ENCODE measurements around the gene SLC13A4. TPM values are rescaled to one million over a fixed set of nuclear protein-coding genes. Genes with fewer than 3 reads are reported as not detected.

SLC13A4 gene
- total and polyA plus RNA-seq, 2 experiments from 2014 or later, result 0.13 to 0.93 TPM

DNA sequence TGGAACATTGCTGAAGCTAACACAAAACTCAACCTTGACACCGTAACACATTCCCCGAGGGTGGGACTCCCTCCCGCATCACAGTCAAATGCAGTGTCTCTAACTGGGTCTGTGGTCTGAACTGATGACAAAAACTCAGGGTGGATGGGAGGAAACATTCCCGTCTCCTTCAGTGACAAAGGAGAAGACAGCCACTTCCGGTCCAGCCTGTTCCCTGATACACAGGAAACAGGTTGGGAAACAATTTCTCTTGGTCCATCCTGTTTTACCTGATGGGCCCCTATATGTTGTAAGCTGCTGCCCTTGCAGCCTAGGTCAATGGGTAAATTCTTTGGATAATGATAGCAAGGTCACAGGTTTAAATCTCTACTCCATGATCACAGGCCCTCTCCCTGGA lies 20.4 kb downstream of the SLC13A4 start:
- H3K4me2 ChIP-seq, result no peak overlapping the region
- H3K4me3 ChIP-seq, result no peak overlapping the region
- 79% methylated on average over 5 of the region's 5 CpGs for WGBS (ENCODE audit: low lambda C conversion rate, missing lambda C conversion rate)
- no peak for DNase-seq (ENCODE audit: low spot score)
- H3K27ac ChIP-seq, result peak overlapping the region; percentile 52
- no peaks in the 10 kb centered on the region for H3K9me2 ChIP-seq (replicated peaks; ENCODE audit: insufficient read depth)
- H3K79me2 ChIP-seq, result no peaks in the 10 kb centered on the region
- no peaks in the 10 kb centered on the region for H4K20me1 ChIP-seq (ENCODE audit: insufficient read depth, poor library complexity, severe bottlenecking)
- no peaks in the 10 kb centered on the region for H3K36me3 ChIP-seq (replicated peaks; ENCODE audit: insufficient read depth, low read depth)
- H3K9me3 ChIP-seq (ENCODE audit: low read depth), result no peaks in the 10 kb centered on the region
- no peak overlapping the region for H2AFZ ChIP-seq
- no peak for TF ChIP-seq EZH2 (IDR thresholded peaks at IDR 0.05; ENCODE audit: borderline replicate concordance)
- no peak for TF ChIP-seq EZH2phosphoT487 (IDR thresholded peaks at IDR 0.05; ENCODE audit: low read depth, severe bottlenecking, unreplicated experiment)
- TF ChIP-seq, protein P1, sequence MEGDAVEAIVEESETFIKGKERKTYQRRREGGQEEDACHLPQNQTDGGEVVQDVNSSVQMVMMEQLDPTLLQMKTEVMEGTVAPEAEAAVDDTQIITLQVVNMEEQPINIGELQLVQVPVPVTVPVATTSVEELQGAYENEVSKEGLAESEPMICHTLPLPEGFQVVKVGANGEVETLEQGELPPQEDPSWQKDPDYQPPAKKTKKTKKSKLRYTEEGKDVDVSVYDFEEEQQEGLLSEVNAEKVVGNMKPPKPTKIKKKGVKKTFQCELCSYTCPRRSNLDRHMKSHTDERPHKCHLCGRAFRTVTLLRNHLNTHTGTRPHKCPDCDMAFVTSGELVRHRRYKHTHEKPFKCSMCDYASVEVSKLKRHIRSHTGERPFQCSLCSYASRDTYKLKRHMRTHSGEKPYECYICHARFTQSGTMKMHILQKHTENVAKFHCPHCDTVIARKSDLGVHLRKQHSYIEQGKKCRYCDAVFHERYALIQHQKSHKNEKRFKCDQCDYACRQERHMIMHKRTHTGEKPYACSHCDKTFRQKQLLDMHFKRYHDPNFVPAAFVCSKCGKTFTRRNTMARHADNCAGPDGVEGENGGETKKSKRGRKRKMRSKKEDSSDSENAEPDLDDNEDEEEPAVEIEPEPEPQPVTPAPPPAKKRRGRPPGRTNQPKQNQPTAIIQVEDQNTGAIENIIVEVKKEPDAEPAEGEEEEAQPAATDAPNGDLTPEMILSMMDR (IDR thresholded peaks at IDR 0.05; ENCODE audit: poor library complexity), result no peak
- no peaks in the 10 kb centered on the region for H3K27me3 ChIP-seq
- H3K4me1 ChIP-seq (ENCODE audit: insufficient read depth), result no peaks in the 10 kb centered on the region

DNA sequence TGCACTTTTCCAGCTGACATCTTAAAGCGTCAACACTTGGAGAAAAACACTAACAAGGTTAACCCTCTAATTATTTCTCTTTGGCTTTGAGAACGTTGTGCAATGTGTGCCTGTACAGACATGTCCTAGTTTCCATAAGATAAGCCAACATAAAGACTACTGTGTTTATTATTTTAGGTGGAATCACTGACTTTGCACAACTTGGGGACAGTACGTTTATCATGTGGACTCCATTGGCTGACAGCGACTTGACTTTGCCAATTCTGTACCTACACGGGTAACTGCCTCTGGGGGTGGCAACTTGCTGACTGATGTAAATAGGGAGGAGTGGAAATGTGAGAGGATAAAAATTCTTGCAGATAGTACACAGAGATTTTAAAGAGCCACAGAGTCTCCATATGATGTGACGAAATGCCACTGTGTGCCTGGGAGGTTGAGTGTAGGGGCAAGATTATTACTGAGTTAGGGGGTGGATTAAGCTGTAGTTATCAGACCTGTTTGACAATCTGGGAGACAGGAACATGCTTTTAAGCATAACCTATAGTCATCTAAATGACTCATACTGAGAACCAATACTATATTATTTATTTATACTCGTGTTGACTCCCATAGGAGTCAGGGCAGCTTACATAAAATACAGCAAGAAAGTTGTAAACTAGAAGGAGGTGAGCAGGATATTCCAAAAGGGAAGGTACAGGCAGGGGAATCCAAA lies 21.0 kb downstream of the SLC13A4 start:
- H3K4me2 ChIP-seq, result no peak overlapping the region
- no peaks in the 10 kb centered on the region for H3K79me2 ChIP-seq
- WGBS (ENCODE audit: low lambda C conversion rate, missing lambda C conversion rate), result 71% methylated on average over 7 of the region's 7 CpGs
- TF ChIP-seq EZH2 (IDR thresholded peaks at IDR 0.05; ENCODE audit: borderline replicate concordance) (no peak), EZH2phosphoT487 (IDR thresholded peaks at IDR 0.05; ENCODE audit: low read depth, severe bottlenecking, unreplicated experiment) (no peak)
- TF ChIP-seq, protein P1 (IDR thresholded peaks at IDR 0.05; ENCODE audit: poor library complexity), result no peak
- H3K27me3 ChIP-seq, result no peaks in the 10 kb centered on the region
- H3K27ac ChIP-seq, result peak overlapping the region; percentile 52
- no peaks in the 10 kb centered on the region for H3K4me1 ChIP-seq (ENCODE audit: insufficient read depth)
- H3K36me3 ChIP-seq (replicated peaks; ENCODE audit: insufficient read depth, low read depth), result no peaks in the 10 kb centered on the region
- no peak overlapping the region for H2AFZ ChIP-seq
- no peaks in the 10 kb centered on the region for H3K9me3 ChIP-seq (ENCODE audit: low read depth)
- H3K4me3 ChIP-seq, result no peak overlapping the region
- no peaks in the 10 kb centered on the region for H3K9me2 ChIP-seq (replicated peaks; ENCODE audit: insufficient read depth)
- no peak for DNase-seq (ENCODE audit: low spot score)
- H4K20me1 ChIP-seq (ENCODE audit: insufficient read depth, poor library complexity, severe bottlenecking), result no peaks in the 10 kb centered on the region

DNA sequence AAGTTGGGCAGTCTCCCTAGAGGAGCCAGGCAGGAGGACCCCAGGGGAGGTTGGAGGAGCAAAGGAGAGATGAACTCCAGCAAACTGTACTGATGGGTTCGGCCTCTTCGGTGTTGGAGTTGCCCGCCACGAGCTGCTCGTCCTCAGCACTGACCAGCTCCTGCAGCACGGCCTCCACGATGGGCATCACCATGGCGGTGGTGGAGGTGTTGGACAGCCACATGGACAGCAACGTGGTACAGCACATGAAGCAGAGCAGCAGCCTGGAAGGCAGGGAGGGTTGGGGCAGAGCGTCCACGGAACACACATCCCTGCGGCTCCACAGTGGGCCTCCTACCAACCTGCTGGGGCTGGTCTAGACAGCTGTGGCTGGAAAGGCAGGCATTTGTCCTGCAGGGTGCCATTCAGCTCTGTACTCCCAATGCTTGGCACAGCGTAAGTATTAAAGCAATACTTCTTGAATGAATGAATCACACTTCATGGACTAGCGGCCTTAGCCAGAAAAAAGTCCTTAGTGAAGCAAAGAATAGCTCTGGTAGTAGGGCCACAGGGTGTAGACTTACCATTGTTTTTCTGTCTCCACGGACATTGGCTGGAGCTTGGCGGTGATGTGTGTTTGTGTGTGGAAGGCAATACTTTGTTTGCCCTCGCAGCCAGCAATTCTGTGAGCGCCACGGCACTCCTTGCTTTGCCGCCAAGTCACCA lies 21.8 kb downstream of the SLC13A4 start:
- DNase-seq (ENCODE audit: low spot score), result no peak
- no peak overlapping the region for H2AFZ ChIP-seq
- no peak overlapping the region for H3K4me2 ChIP-seq
- TF ChIP-seq, protein P1 (IDR thresholded peaks at IDR 0.05; ENCODE audit: poor library complexity), result no peak
- no peak for TF ChIP-seq EZH2 (IDR thresholded peaks at IDR 0.05; ENCODE audit: borderline replicate concordance)
- no peak for TF ChIP-seq EZH2phosphoT487 (IDR thresholded peaks at IDR 0.05; ENCODE audit: low read depth, severe bottlenecking, unreplicated experiment)
- no peak overlapping the region for H3K4me3 ChIP-seq
- H3K9me2 ChIP-seq (replicated peaks; ENCODE audit: insufficient read depth), result no peaks in the 10 kb centered on the region
- 94% methylated on average over 20 of the region's 20 CpGs for WGBS (ENCODE audit: low lambda C conversion rate, missing lambda C conversion rate)
- no peaks in the 10 kb centered on the region for H3K4me1 ChIP-seq (ENCODE audit: insufficient read depth)
- no peaks in the 10 kb centered on the region for H3K9me3 ChIP-seq (ENCODE audit: low read depth)
- no peaks in the 10 kb centered on the region for H3K27me3 ChIP-seq
- no peaks in the 10 kb centered on the region for H3K79me2 ChIP-seq
- H4K20me1 ChIP-seq (ENCODE audit: insufficient read depth, poor library complexity, severe bottlenecking), result no peaks in the 10 kb centered on the region
- H3K36me3 ChIP-seq (replicated peaks; ENCODE audit: insufficient read depth, low read depth), result no peaks in the 10 kb centered on the region
- no peak overlapping the region for H3K27ac ChIP-seq
